ENCODE data around the gene DHRSX.

The DHRSX gene

DNA sequence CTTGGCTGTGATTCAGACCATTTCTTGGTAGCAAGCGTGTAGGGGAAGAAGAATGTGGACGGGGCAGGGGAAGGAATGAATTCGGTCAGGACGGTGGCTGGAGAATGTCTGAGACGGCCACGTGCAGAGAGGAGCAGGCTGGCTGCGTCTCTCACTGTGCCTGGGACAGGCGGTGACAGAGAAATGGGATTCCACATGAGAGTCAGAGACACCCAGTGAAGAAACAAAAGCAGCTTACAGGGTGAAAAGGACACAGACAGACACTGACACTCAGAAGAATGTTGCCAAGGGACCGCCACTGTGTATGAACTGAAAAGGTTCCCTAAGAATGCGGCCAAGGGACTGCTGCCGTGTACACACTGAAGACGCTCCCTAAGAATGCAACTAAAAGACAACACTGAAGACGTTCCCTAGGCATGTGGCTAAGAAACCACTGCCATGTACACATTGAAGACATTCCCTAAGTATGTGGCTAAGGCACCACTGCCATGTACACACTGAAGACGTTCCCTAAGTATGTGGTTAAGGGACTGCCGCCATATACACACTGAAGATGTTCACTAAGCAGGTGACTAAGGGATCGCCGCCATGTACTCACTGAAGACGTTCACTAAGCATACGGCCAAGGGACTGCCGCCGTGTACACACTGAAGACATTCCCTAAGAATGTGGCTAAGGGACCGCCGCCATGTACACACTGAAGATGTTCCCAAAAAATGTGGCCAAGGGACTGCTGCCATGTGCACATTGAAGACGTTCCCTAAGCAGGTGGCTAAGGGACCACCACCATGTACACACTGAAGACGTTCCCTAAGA is 49.1 kb downstream of the DHRSX start:
- DNase-seq, result no peak

DNA sequence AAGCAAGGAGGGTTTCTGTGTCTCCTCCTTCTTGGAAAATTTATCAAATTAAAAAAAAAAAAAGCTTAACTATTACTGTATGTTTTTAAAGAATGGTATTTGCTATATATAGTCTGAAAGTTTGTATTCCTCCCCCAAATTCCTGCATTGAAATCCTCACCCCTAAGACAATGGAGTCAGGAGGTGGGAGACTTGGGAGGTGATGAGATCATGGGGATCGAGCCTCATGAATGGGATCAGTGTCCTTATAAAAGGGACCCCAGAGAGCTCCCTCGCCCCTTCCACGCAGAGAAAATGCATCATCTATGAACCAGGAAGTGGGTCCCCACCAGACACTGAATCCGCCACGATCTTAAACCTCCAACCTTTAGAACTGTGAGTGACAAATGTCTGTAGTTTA is 50.1 kb downstream of the DHRSX start:
- no peak for DNase-seq

DNA sequence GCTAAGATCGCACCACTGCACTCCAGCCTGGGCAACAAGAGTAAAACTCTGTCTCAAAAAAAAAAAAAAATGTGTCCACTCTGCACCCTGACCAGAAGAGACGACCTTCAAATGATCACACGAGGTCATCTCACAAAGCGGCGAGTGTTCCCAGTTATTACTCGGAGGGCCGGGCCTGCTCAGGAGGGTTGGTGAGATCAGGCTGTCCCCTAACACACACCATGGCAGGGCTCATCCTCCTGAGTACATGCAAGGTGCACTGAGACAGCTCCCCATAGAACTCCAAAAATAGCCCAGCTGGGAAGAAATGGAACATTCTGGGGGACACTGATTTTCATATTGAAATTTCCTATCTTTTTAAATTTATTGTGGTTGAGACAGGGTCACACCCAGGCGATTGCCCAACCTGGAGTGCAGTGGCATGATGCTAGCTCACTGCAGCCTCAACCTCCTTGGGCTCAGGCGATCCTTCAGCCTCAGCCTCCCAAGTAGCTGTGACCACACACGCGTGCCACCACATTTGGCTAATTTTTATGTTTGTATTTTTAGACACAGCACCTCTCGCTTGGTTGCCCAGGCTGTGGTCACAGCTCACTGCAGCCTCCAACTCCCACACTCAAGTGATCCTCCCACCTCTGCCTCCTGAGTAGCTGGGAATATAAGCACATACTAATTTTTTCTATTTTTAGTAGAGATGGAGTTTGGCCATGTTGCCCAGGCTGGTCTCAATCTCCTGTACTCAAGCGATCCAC is 51.5 kb downstream of the DHRSX start:
- no peak for DNase-seq

DNA sequence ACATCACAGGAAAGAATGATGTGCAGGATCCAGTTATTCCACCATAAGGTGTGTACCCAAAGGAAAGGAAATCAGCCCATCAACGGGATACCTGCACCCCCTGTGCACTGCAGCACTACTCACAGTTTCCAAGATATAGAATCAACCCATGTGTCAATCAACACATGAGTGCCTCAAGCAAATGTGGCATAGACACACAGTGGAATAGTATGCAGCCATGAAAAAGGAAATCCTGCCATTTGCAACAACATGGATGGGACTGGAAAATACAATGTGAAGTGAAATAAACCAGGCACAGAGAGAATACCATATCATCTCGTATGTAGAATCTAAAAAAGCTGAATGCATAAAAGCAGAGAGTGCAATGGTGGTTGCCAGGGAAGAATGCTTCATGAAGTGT is 53.3 kb downstream of the DHRSX start:
- no peak for DNase-seq

DNA sequence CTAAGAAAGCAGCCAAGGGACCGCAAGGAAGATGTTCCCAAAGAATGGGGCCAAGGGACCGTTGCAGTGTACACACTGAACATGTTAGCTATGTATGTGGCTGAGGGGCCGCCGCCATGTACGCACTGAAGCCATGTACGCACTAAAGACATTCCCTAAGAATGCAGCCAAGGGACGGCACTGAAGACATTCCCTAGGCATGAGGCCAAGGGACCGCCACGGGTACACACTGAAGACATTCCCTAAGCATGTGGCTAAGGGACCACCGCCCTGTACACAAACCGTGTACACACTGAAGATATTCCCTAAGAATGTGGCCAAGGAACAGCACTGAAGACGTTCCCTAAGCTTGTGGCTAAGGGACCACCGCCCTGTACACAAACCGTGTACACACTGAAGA is 54.0 kb downstream of the DHRSX start:
- no peak for DNase-seq

DNA sequence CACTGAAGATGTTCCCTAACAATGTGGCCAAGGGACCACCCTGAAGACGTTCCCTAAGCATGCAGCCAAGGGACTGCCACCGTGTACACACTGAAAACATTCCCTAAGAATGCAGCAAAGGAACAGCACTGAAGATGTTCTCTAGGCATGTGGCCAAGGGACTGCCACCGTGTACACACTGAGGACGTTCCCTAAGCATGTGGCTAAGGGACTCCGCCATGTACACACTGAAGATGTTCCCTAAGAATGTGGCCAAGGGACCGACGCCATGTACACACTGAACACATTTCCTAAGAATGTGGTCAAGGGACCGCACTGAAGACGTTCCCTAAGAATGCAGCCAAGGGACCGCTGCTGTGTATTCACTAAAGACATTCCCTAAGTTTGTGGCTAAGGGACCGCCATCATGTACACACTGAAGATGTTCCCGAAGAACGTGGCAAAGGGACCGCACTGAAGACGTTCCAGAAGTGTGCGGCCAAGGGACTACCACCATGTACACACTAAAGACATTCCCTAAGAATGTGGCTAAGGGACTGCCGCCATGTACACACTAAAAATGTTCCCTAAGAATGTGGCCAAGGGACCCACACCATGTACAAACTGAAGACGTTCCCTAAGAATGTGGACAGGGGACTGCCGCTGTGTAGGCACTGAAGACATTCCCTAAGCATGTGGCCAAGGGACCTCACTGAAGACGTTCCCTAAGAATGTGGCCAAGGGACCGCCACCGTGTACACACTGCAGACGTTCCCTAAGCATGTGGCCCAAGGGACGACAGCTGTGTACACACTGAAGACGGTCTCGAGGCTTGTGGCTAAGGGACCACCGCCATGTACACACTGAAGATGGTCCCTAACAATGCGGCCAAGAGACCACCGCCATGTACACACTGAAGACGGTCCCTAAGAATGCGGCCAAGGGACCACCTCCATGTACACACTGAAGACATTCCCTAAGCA is 54.8 kb downstream of the DHRSX start:
- no peak for DNase-seq

DNA sequence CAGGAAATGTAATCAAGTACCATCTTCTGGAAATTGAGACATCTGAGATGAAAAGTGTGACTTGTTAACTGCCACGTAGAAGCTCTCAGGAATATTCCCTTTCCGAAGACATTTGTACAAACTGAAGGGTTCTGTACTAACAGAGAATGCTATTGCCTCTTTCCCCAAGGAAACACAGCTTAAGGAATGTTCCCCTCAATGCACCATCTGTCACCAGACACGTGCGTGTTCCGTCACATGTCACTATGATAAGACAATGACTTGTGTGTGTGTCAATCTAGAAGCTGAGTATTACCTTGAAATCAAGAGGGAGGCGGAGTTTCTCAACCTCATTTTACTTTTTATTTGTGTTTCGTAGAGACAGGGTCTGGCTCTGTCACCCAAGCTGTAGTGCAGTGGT is 58.1 kb downstream of the DHRSX start:
- no peak for DNase-seq

DNA sequence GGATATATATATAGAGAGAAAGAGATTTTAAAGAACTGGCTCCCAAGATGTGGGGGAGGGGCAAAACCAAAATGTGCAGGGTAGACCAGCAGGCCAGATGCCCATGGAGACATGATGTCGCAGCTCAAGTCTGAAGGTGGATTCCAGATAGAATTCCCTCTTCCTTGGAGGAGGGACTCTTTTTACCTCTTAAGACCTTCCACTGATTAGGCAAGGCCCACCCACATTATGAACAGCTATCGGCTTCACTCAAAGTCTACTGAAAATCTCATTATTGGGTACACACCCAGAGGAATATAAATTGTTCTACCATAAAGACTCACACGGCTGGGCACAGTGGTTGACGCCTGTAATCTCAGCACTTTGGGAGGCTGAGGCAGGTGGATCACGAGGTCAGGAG is 59.3 kb downstream of the DHRSX start:
- DNase-seq, result no peak

DNA sequence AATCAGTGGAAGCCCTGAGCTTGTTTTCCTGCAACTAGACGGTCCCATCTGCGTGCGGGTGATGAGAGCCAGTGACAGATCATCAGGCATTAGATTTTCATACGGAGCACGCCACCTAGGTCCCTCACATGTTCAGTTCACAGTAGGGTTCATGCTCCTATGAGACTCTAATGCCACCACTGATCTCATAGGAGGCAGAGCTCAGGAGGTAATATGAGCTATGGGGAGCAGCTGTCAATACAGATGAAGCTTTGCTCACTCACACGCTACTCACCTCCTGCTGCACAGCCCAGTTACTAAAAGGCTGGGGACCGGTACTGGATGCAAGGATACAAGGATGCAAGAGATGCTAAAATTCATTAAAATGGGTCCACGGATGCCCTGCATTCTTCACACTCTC is 61.2 kb downstream of the DHRSX start:
- no peak for DNase-seq

DNA sequence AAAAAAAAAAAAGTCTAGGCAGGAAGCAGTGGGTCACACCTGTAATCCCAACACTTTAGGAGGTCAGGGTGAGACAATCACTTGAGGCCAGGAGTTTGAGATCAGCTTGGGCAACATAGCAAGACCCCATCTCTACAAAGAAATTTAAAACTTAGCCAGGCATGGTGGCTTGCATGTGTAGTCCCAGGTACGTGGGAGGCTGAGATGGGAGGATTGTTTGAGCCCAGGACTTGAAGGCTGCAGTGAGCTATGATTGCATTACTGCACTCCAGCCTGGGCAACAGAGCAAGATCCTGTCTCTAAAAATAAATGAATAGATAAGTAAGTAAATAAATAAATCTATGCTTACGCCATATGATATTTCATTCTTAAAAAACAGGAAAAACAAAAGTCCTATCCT is 65.3 kb downstream of the DHRSX start:
- DNase-seq, result no peak

DNA sequence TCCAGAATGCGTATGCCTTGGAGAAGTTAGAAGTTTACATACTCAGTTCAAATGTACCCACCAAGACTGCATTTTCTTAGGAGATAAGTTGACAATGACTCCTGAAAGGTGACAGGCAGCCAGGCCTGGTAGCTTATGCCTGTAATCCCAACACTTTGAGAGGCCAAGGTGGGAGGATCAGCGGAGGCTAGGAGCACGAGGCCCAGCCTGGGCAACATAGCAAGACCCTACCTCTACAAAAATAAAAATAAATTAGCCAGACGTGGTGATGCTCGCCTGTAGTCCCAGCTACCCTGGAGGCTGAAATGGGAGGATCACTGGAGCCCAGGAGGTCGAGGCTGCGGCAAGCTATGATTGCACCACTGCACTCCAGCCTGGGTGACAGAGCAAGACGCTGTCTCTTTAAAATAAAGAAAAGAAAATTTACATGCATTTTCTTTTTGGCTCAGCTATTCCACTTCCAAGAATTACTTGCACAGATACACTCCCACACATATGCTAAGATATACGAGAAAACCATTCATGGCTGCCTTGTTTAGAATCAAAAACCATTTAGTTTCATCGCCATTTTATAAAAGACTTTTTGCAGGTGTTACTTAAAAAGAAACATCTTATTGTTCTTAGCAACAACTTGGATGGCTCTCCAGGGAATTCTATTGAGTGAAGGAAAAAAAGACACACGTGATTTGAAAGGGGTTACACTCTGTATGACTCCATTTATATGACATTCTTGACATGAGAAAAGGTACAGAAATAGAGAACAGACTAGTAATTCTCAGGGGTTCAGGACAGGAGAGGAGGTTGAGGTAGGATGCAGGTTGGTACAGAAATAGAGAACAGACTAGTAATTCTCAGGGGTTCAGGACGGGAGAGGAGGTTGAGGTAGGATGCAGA is 66.3 kb downstream of the DHRSX start:
- DNase-seq, result no peak

DNA sequence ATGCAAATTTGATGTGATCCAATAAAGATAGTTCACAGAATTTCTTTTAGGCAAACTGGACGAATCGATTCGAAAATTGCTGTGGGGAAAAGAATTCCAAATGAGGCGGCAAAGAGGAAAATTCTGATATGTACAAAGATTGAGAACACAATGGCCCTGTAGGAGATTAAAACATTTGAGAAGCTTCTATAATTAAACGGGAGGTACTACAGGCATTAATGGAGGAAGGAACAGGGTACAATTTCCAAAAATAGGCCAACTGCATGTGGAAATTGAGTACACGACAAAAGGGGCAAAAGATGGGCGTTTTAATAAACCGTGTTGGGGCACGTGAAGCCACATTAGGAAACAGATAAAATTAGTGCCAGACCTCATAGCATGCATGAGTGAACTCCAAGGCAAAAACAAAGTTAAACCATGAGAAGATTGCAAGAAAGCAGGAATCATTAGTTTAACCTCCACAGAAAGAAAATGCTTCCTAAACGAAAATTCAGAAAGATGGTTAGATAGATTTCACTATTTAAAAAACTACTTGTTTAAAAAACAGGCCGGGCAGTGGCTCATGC is 68.4 kb downstream of the DHRSX start:
- no peak for DNase-seq

DNA sequence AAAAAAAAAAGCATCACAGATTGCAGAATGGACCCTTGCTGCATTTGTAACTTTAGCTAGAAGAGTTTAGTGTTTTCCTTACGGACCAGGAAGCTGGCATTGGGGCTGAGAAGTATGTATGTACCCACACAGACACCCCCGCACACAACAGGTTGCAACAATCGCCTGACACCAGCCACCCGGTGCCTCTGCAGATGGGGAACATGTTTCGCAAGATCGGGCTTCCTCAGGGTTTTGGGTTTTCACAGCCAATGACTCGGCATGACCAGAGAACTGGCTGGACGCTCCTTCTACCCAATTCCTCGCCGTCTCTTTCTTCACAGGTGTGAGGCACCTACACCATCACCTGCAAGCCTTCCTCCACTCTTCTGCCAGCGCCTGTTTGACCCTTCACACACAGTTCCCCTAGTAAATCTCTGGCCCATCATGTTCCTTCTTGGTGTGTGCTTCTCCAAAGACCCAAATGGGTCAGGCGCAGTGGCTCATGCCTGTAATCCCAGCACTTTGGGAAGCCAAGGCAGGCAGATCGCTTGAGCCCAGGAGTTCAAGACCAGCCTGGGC is 70.4 kb downstream of the DHRSX start:
- DNase-seq, result no peak

DNA sequence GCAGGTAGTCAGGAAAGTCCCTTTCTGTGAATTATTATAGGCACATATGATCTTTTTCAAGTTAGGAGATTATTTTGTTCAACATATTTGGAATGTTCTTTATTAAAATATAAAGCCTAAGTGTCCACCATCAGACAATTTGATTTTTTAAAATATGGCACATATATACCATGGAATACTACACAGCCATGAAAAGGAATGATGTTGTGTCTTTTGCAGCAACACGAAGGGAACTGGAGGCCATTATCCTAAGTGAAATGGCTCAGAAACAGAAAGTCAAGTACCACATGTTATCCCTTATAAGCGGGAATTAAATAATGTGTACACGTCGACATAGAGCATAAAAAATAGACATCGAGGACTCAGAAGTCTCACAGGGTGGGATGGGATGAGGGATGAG is 73.0 kb downstream of the DHRSX start:
- DNase-seq, result no peak

DNA sequence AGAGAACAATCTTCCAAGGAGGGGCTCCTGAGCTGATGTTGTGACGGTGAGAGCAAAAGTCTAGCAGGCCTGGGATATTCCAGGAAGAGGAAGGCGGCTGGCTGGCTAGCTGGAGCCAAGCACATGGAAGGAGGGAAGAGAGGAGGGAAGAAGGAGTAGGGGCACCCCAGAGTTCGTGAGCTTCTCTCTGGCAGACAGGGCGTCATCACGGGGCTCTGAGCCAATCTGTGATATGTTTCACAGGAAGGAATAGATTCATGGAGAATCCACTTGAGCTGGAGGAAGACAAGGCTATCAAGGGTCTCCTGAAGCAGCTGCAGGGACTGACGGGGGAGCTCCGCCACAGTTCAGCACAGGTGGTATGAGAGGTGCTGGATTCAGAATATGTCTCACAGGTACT is 73.6 kb downstream of the DHRSX start:
- DNase-seq, result no peak

DNA sequence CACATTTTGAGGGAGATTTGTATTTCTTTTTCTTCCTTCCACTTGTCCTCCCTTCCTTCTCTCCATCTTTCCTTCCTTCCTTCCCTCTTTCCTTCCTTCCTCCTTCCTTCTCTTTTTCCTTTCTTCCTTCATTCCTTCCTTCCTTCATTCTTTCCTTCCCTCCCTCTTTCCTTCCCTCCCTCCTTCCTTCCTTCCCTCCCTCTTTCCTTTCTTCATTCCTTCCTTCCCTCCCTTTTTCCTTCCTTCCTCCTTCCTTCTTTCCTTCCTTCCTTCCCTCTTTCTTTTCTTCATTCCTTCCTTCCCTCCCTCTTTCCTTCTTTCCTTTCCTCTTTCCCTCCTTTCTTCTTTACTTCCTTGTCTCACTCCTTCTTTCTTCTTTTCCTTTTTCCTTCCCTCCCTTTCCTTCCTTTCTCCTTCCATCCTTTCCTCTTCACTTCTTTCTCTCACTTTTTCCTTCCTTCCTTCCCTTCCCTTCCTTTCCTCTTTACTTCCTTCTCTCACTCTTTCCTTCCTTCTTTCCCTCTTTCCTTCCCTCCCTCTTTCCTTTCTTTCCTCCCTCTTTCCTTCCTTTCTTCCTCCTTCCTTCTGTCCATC is 74.4 kb downstream of the DHRSX start:
- DNase-seq, result no peak

DNA sequence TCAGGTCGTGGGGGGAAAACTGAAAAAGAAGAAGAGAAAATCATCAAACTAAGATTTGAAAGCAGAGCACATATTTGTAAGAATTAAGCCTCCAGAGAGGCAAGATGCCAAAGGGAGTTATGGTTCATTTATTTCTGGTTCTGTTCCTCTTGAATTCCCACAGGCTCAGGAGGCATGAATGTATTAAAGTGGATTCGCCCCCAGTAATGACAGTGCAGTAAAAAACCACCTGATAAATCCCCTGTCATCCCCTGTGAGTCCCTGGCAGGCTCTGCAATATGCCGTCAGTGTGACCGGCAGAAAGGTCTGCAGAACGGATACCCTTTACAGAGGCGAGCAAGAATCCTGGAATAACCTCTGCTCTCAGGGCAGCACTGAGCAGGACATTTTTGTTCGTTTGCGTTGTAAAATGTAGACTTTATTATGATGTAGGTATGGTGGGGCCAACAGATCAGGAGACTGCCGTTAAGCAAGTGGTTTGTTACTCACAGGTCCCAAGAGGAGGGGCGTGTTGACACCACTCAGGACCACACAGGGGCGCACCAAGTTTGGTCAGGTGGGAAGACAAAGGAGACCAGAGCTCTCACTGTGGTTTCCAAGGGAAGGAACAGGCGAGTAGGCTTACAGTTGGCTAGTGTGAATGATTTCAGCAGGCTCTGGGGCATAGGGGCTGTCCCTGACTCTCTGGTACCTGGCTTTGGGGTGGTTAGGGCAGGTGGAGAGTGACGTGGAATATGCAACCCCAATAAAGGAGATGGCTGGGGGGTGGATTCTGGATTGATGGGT is 75.3 kb downstream of the DHRSX start:
- no peak for DNase-seq

DNA sequence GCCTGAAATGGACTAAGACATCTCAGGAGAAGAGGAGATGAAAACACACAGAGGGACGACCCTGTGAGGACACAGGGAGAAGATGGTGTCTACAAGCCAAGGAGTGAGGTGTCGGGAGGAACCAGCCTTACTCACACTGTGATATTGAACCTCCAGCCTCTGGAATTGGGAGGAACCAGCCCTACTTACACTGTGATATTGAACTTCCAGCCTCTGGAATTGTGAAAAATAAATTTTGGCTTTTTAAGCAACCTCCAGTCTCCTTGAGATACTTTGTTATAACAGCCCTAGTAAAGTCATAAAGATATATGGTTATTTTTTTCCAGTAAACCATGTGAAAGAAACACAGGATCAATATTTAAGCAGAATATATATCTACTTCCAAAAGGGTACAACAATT is 76.5 kb downstream of the DHRSX start:
- DNase-seq, result no peak

DNA sequence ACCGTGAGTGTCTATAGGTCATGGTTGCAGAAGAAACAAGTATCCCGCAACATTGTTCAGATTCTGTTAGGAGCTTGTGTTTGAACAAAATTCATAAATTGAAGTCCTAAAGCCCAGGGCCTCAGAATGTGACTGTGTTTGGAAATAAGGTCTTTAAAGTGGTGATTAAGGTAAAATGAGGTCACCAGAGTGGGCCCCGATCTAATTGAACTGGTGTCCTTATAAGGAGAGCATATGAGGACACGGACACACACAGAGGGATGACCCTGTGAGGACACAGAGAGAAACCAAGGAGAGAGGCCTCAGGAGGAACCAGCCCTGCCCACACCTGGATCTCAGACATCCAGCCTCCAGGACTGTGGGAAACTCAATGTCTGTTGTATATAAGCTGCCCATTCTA is 76.9 kb downstream of the DHRSX start:
- DNase-seq, result no peak

DNA sequence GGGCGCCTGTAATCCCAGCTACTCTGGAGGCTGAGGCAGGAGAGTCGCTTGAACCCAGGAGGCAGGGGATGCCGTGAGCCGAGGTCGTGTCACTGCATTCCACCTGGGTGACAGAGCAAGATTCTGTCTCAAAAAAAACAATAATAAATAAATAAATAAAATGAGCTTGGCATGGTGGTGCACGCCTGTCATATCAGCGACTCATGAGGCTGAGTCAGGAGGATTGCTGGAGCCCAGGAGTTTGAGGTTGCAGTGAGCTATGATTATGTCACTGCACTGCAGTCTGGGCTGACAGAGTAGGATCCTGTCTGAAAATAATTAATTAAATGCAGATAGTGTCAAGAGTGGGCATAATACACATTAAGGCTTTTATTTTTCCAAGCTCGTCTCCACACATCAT is 77.5 kb downstream of the DHRSX start:
- no peak for DNase-seq
